ENCODE data around the gene TCF7L1. TPM values are rescaled to one million over a fixed set of nuclear protein-coding genes. Genes with fewer than 3 reads are reported as not detected.
A peak's percentile ranks its signal among the peaks of the same experiment; 100 is the strongest.

The TCF7L1 gene
- total and polyA plus RNA-seq, 11 donors, result 1.9 to 9.8 (median 6.3) TPM

DNA sequence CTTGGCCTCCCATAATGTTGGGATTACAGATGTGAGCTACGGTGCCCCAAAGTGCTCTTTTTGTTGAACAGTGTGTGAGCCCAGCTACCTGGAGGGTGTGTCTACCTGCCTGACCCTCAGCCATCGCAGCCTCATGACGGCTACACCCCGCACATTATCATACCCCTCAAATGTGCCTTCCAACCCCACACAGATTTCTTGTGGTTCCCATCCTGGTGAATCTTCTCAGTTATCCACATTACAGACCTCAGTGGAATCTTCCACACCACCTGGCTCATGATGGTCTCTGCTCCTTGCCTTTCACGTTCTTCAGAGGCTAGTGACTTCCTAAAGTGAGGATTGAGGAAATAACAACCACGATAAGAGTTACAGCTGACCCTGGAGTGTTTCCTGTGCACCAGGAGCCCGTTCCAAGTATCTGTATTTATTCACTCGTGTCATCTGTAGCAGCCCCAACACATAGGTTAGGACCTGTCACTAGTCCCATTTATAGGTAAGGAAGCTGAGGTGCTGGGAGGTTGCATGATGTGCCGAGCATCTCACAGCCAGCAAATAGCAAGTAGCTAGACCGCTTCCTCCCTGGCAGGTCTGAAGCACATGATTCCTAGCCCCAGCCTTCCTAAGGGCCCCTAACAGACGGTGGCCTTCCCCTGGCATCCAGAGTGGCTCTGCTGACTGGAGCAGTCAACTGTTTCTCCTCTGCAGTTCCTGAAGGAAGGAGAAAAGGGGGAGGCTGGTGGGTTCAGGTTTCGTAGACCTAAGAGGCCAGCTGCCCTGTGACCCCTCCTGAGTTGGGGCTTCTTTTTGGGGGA is 47.3 kb downstream of the TCF7L1 start:
- no peak for TF ChIP-seq POLR2A (IDR thresholded peaks at IDR 0.05)
- TF ChIP-seq, protein P1, sequence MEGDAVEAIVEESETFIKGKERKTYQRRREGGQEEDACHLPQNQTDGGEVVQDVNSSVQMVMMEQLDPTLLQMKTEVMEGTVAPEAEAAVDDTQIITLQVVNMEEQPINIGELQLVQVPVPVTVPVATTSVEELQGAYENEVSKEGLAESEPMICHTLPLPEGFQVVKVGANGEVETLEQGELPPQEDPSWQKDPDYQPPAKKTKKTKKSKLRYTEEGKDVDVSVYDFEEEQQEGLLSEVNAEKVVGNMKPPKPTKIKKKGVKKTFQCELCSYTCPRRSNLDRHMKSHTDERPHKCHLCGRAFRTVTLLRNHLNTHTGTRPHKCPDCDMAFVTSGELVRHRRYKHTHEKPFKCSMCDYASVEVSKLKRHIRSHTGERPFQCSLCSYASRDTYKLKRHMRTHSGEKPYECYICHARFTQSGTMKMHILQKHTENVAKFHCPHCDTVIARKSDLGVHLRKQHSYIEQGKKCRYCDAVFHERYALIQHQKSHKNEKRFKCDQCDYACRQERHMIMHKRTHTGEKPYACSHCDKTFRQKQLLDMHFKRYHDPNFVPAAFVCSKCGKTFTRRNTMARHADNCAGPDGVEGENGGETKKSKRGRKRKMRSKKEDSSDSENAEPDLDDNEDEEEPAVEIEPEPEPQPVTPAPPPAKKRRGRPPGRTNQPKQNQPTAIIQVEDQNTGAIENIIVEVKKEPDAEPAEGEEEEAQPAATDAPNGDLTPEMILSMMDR (IDR thresholded peaks at IDR 0.05), result no peak
- Histone ChIP-seq H3K36me3 (no peaks in the 10 kb centered on the region), H3K4me1 (peaks cover 6 to 59% (median 50%) of the 10 kb centered on the region in 12 donors), H3K27me3 (no peaks in the 10 kb centered on the region), H3K9me3 (peaks cover 0 to 7% (median 0%) of the 10 kb centered on the region in 12 donors), H3K4me3 (no peak overlapping the region), H3K27ac (no peak overlapping the region)
- intact Hi-C loops (cut with DNase I), result loop anchor here in 2 of 10 donors (5.0 to 10.0 kb wide), 2 partner anchors 62 to 64 kb away; no protein-coding TSS in a partner anchor
- WGBS, 4 donors, result 62 to 69% (median 64%) methylated on average over 12 of the region's 12 CpGs
- peak in 1 of 4 donors; percentile 19 for ATAC-seq
- no peak for DNase-seq

DNA sequence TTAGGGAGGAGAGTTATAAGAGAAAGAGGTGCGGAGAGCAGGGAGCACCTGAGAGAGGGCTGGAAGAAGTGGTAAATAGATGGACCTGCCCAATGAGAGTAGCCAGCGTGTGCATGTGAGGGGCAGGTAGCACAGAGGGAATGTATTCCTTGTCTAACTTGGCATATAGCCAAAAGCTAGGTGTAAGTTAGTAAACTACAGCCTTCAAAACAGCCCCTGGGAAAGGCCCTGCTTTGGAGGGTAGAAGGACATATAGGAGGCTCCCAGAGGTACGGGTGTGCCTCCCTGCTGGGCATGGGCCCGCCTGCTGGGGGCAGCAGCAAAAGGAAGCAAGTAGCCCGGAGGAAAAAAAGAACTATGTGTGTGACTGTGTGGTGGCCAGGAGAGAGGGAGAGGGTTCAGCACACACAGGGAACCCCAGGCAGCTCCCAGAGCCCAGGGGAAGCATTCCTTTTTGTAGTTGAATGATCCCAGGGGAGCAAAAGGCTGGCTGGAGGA is 48.0 kb downstream of the TCF7L1 start:
- no peak for DNase-seq
- Histone ChIP-seq H3K4me3 (no peak overlapping the region), H3K36me3 (no peaks in the 10 kb centered on the region), H3K27me3 (no peaks in the 10 kb centered on the region), H3K9me3 (peaks cover 0 to 7% (median 0%) of the 10 kb centered on the region in 12 donors), H3K4me1 (peaks cover 2 to 53% (median 44%) of the 10 kb centered on the region in 12 donors), H3K27ac (no peak overlapping the region)
- intact Hi-C loops (cut with DNase I), result loop anchor here in 2 of 10 donors (5.0 to 10.0 kb wide), 2 partner anchors 61 to 64 kb away; no protein-coding TSS in a partner anchor
- TF ChIP-seq, protein P1 (IDR thresholded peaks at IDR 0.05), result peak in 3 of 12 donors; percentile 20 to 31 (median 26)
- TF ChIP-seq POLR2A (IDR thresholded peaks at IDR 0.05), result no peak
- ATAC-seq, result peak in 1 of 4 donors; percentile 33
- 73 to 85% (median 80%) methylated on average over 5 of the region's 5 CpGs for WGBS, 4 donors

GRCh38 chr2:85181844-85182456 is 48.8 kb downstream of the TCF7L1 start:
- H3K36me3 ChIP-seq, result no peaks in the 10 kb centered on the region
- peaks cover 0 to 46% (median 39%) of the 10 kb centered on the region in 12 donors for H3K4me1 ChIP-seq
- DNase-seq (no peak), ATAC-seq (peak in 1 of 4 donors; percentile 17)
- no peaks in the 10 kb centered on the region for H3K27me3 ChIP-seq
- TF ChIP-seq POLR2A (IDR thresholded peaks at IDR 0.05), result no peak
- TF ChIP-seq, protein P1 (IDR thresholded peaks at IDR 0.05), result no peak
- WGBS, 4 donors, result 81 to 91% (median 87%) methylated on average over 11 of the region's 11 CpGs
- peaks cover 0 to 4% (median 0%) of the 10 kb centered on the region in 12 donors for H3K9me3 ChIP-seq
- no peak overlapping the region for H3K27ac ChIP-seq
- intact Hi-C loops (cut with DNase I), result loop anchor here in 2 of 10 donors (5.0 to 10.0 kb wide), 2 partner anchors 60 to 63 kb away; no protein-coding TSS in a partner anchor
- H3K4me3 ChIP-seq, result no peak overlapping the region

GRCh38 chr2:85183076-85183475 is 49.9 kb downstream of the TCF7L1 start:
- TF ChIP-seq, protein P1 (IDR thresholded peaks at IDR 0.05), result no peak
- no peak for TF ChIP-seq POLR2A (IDR thresholded peaks at IDR 0.05)
- Histone ChIP-seq H3K4me3 (no peak overlapping the region), H3K36me3 (no peaks in the 10 kb centered on the region), H3K27me3 (no peaks in the 10 kb centered on the region), H3K9me3 (no peaks in the 10 kb centered on the region), H3K27ac (no peak overlapping the region), H3K4me1 (peaks cover 0 to 41% (median 36%) of the 10 kb centered on the region in 12 donors)
- DNase-seq (no peak), ATAC-seq (no peak)
- WGBS, 4 donors, result 89 to 97% (median 93%) methylated on average over 3 of the region's 3 CpGs
- intact Hi-C loops (cut with DNase I), result loop anchor here in 2 of 10 donors (5.0 to 10.0 kb wide), 2 partner anchors 59 to 62 kb away; no protein-coding TSS in a partner anchor
